Erythroblast (primary cell): ENCODE data around the gene RIPK4.
A peak's percentile ranks its signal among the peaks of the same experiment; 100 is the strongest.

Experiments
- DNase-seq, 2 experiments: peaks; one replicate each; lab custom pipeline; 2025; lab: John Stamatoyannopoulos, UW
- GATA1 ChIP-seq: IDR thresholded peaks from 2 replicates; pipeline ENCODE4 v1.6.1; 2011; ENCODE audit warnings: low read depth, mild to moderate bottlenecking, control low read depth, low read length, moderate library complexity
- POLR2A ChIP-seq: IDR thresholded peaks from 2 replicates; pipeline ENCODE4 v1.6.1; 2011; ENCODE audit warnings: mild to moderate bottlenecking, low read length

RIPK4 gene

GRCh38 chr21:41781050-41781410 lies 14.2 kb upstream of the RIPK4 start:
- TF ChIP-seq GATA1 = no peak
- no peak for DNase-seq

GRCh38 chr21:41780337-41781049 lies 13.6 kb upstream of the RIPK4 start:
- no peak for TF ChIP-seq GATA1
- no peak for TF ChIP-seq POLR2A
- DNase-seq = no peak

GRCh38 chr21:41779659-41780058 lies 12.8 kb upstream of the RIPK4 start:
- no peak for DNase-seq
- TF ChIP-seq GATA1 (no peak), POLR2A (no peak)

DNA sequence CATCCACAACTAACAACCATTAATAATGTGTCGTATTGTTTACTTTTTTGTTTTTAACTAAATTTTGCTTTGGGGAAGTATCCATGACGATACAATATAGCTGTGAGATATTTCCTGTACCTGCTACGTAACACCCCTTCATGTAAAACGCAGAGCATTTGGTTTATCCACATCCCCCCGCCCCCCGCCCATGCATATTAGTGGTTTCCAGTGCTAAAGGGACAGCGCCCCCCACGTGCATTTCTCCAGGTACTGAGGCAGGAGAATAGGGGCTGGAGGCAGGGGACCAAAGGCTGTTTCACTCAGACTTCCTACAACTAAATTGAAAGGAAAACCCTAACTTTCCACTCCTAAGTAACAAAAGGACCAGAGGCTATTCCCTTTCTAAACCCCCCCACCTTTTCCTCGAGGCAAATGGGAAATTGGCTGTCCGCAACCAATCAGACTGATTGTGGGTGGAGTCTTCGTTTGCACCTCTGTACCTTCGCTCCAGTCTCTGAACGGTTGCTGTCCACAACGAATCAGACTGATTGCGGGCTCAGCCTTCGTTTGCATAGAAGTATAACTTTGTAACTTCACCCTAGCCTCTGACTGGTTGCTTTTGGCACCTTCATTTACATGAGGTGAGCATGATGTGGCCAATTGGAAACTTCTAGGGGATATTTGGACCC lies 12.2 kb upstream of the RIPK4 start:
- DNase-seq = no peak
- TF ChIP-seq POLR2A (no peak), GATA1 (no peak)

DNA sequence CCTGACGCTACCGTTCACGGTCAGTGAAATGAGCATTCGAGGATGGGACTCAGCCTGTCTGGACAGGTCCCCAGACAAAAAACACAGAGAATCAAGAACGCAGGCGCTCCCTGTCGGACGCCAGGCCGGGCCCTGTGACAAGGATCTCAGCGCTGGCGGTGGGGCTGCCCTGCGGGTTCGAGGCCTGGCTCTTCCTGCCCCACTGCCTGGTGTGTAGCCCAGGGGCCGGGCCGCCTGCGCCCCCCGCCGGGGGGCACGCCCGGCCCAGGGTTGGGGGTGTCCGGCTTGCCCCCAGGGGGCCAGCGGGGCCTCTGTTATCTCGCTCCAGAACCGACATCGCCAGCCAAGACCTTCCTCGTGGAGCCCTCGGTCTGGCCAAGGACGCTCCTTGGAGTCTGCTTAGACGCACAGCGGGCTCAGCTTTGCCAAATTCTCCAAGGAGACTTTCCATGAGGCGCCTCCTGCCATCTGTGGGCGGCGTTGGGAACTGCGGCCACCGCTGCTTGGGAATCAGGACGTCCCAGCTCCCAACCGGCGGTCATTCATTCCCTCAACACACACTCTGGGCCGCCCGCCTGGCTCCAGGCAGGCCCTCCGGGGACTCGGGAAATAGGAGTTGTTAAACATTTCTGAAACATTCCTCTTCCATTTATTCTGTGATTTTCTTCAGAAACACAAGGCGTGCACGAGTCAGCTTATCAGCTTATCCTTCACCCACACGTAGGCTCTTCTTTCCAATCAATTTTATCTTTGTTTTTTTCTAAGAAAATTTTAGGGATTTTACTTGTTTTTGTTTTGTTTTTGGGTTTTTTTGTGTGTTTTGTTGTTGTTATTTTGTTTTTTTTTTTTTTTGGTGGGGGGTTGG lies 11.3 kb upstream of the RIPK4 start:
- DNase-seq = peak; percentile 32 to 37

DNA sequence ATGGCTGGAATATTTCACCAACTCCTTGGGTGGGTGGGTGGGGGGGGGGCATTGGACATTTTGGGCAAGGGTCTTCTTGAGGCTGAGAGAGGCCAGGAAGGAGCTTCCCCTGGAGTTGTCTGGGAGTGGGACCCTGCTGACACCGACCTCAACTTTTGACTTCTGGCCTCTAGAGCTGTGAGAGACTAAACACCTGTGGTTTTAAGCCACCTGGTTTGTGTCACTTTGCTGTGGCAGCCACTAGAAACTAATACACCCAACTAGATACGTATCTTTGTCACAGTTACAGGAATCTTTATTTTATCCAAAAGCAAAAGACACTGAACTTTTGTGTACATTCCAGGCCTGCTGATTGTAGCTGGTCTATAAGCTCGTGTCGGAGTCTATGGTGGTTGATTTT lies 9.9 kb upstream of the RIPK4 start:
- TF ChIP-seq GATA1 (no peak), POLR2A (no peak)
- DNase-seq = no peak

More for the DNA sequence above, 11.3 kb upstream of the RIPK4 start:
- TF ChIP-seq POLR2A (no peak), GATA1 (no peak)

- DNase-seq = no peak
- TF ChIP-seq GATA1 = no peak
- no peak for TF ChIP-seq POLR2A
Observed at GRCh38 chr21:41775149-41775472, 8.3 kb upstream of the RIPK4 start.

DNA sequence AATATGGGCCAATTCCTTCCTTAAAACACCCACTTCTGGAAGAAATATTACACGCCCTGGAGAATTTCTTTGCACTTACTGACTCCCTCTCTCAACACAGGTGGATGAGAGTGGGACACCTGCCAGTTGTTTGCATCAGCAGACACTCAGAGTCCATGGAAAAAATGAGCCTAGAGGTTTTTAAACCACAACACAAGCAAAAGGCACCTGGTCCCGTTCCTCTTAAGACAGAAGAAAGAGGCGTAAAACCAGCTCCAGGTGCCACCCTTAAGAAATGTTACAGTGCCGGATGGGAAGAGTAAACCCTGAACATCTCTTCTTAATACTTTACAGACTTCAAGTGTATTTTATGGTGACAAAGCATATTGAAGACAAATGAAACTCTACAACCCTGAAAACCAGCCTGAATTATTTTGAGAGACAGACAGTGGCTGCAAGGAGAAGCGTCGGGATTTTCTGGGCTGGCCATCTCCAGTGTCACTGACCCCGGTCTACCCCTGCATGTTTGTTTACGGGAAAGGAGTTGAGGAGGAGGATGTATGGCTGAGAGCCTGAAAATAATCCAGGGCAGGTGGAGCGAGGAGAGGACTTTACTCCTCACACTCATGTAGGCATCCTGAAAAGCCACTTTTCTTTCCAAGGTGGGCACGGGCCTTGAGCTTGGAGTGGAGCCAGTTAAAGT lies 7.8 kb upstream of the RIPK4 start:
- DNase-seq = no peak
- TF ChIP-seq POLR2A (no peak), GATA1 (no peak)

DNA sequence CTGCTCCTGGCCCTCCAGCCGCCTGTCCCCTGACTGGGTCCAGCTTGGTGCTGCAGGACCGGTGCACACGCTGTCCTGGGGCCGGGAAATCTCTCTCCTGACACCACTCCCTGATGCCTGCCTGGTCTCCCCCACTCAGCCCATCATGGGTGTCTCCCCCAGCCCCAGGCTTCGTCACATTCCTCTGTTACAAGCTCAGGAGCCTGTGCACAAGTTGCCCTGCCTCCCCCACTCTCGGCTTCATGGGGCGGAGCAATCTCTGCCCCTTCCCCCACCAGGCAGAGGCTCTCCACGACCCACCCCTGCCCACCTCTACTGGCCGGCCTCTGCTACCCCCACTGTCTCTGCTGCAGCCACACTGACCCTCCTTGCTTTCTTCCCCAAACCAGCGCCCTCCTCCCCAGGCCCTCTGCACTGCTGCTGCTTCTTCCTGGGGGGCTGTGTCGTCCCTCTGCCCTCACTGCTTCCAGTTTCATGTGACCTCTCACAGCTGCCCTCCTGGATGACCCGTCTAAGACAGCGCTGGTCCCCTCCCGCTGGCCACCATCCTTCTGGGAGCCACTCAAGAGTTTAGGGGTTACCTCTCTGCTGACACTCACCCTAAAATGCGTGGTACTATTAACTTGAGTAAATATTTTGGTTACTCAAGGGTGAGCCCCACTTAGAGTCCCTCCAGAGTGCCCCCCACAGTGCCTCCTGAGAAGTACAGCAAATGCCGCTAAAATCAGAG lies 5.7 kb upstream of the RIPK4 start:
- DNase-seq = no peak
- TF ChIP-seq POLR2A = no peak
- no peak for TF ChIP-seq GATA1

GRCh38 chr21:41771625-41771945 lies 4.7 kb upstream of the RIPK4 start:
- TF ChIP-seq POLR2A (no peak), GATA1 (no peak)
- DNase-seq = no peak

DNA sequence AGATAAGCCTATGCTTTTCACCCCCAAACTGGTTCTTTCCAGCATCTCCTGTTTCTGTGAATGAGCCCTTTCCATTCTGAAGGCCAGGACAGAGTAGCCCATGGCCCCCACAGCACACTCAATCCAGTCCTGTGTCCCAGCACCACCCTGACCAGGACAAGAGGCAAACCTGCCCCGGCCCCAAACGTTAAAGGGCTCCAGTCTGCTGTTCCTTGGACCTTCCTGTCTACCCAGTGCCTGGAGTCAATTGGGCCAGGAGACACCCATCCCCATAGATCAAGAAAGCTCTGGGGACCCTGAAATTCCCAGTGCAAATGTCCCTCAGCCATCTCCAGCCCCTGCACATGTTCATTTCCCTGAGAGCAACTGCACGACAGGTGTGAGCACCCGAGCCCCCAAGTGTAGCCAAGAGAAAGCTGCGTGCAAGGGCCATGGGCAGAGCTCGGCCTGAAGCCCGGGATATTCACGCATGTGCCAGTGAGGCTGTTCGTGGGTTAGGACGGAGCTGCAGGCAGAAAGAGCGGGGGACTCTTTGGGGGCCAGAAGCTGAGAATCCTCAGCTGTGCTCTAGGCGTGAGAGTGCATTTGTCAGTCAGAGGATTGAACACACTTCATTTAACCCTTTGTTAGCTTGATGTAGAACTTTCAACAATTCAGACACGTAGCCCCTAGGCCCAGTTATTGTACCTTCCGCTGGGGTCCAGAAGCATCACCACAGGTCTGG lies 4.2 kb upstream of the RIPK4 start:
- DNase-seq = no peak

DNA sequence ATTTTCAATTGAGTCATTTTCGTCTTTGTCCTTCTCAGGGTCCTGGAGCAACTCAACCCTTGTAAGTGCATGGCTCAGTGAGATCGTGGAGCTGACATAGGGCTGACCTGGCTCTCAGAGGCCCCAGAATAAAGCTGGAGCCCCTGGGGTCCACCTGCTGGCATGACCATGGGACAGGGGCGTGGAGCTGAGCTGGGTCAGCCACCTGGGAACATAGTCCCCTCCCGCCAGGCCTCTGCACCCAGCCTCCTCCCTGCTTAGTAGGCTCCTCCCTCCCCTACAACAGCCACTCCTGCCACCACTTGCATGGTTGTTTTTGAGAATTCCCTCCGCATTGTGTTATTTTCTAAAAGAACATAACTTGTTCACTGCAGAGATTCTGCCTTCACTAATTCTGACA lies 3.1 kb upstream of the RIPK4 start:
- TF ChIP-seq POLR2A (no peak), GATA1 (no peak)

More for the DNA sequence above, 4.2 kb upstream of the RIPK4 start:
- TF ChIP-seq GATA1 (no peak), POLR2A (no peak)

More for the DNA sequence above, 3.1 kb upstream of the RIPK4 start:
- no peak for DNase-seq
